B cell (primary cell): ENCODE results near the gene NATD1. TPM values are rescaled to one million over a fixed set of nuclear protein-coding genes. Genes with fewer than 3 reads are reported as not detected.

Experiments used
- ATAC-seq: fragments of 200-7000 bp; cut with Tn5 transposase; one replicate; pipeline ENCODE4 v1.10.0; 2021; ENCODE audit warnings: low read depth, mild to moderate bottlenecking, moderate number of reproducible peaks, moderate library complexity
- CTCF ChIA-PET: fragments of 350-600 bp; sonication (Branson Sonifier 250); formaldehyde crosslinking; loops from one replicate; lab custom pipeline; 2021; ENCODE audit warnings: antibody characterized with exemption, inconsistent platforms; lab: Charles Lee
- POLR2A ChIA-PET: fragments of 350-600 bp; sonication (Branson Sonifier 250); formaldehyde crosslinking; loops from one replicate; lab custom pipeline; 2021; ENCODE audit warnings: antibody characterized with exemption; lab: Charles Lee
- DNase-seq: peaks from one replicate; pipeline ENCODE4 v3.0.0; 2013
- H2AFZ ChIP-seq: 2 replicates; pipeline ENCODE4 v1.6.1; 2012; ENCODE audit warnings: mild to moderate bottlenecking, low read depth, low read length; ENCODE audit not compliant: insufficient read depth, poor library complexity, severe bottlenecking
- H3K27ac ChIP-seq, 2 donors: 1 replicate in 1 of 2; 2 replicates in 1 of 2; pipeline ENCODE4 v1.5.1; 2012 to 2013; ENCODE audit warnings: low read length in 2 of 2, mild to moderate bottlenecking in 2 of 2, moderate library complexity in 1 of 2
- H3K27me3 ChIP-seq, 4 experiments: fragments of 200-600 bp in 1 of 4; sonication (generic) in 1 of 4; replicated peaks in 1 of 4; 1 replicate in 2 of 4; 2 replicates in 2 of 4; pipeline versions ENCODE4 v1.6.1 to v1.7.0; 2013 to 2016; ENCODE audit warnings: low read length in 3 of 4, mild to moderate bottlenecking in 2 of 4, mixed read lengths in 1 of 4, moderate library complexity in 1 of 4; ENCODE audit not compliant: insufficient read depth in 4 of 4, control insufficient read depth in 3 of 4; ENCODE audit errors: control extremely low read depth in 1 of 4
- H3K36me3 ChIP-seq, 2 experiments: replicated peaks in 1 of 2; 1 replicate in 1 of 2; 2 replicates in 1 of 2; pipeline versions ENCODE4 v1.6.1 to v1.7.1; 2013; ENCODE audit warnings: low read length in 1 of 2; ENCODE audit not compliant: insufficient read depth in 2 of 2, control insufficient read depth in 1 of 2; ENCODE audit errors: control extremely low read depth in 1 of 2, extremely low read depth in 1 of 2
- H3K4me1 ChIP-seq, 2 donors: fragments of 200-600 bp in 1 of 2; sonication (generic) in 1 of 2; 1 replicate in 1 of 2; 2 replicates in 1 of 2; pipeline versions ENCODE4 v1.5.1 to v1.6.1; 2013 to 2017; ENCODE audit warnings: low read length in 2 of 2; ENCODE audit not compliant: control insufficient read depth in 2 of 2, insufficient read depth in 2 of 2
- H3K4me2 ChIP-seq: replicated peaks from 2 replicates; pipeline ENCODE3; 2012; ENCODE audit warnings: mild to moderate bottlenecking, low read depth, low read length; ENCODE audit not compliant: poor library complexity, severe bottlenecking
- H3K4me3 ChIP-seq, 5 experiments: fragments of 200-600 bp in 1 of 5; sonication (generic) in 1 of 5; 1 replicate in 3 of 5; 2 replicates in 2 of 5; pipeline versions ENCODE4 v1.5.1 to v1.7.0; 2011 to 2016; ENCODE audit warnings: low read length in 4 of 5, mild to moderate bottlenecking in 4 of 5, low read depth in 2 of 5, control low read depth in 1 of 5, moderate library complexity in 1 of 5; ENCODE audit not compliant: insufficient read depth in 1 of 5; ENCODE audit errors: control extremely low read depth in 1 of 5, extremely low read depth in 1 of 5
- H3K79me2 ChIP-seq: fragments of 200-600 bp; sonication (generic); one replicate; pipeline ENCODE4 v1.6.0; 2016; ENCODE audit warnings: low read length; ENCODE audit not compliant: control insufficient read depth, insufficient read depth
- H3K9ac ChIP-seq: fragments of 200-600 bp; sonication (generic); 2 replicates; pipeline ENCODE4 v1.6.1; 2017; ENCODE audit warnings: mild to moderate bottlenecking, low read length, moderate library complexity
- H3K9me3 ChIP-seq, 3 donors: one replicate each; pipeline versions ENCODE4 v1.6.1 to v1.7.1; 2013; ENCODE audit warnings: low read length in 2 of 3; ENCODE audit not compliant: control insufficient read depth in 2 of 3, insufficient read depth in 1 of 3; ENCODE audit errors: control extremely low read depth in 1 of 3
- H4K20me1 ChIP-seq: 2 replicates; pipeline ENCODE4 v1.6.0; 2012; ENCODE audit warnings: mild to moderate bottlenecking, low read length; ENCODE audit not compliant: insufficient read depth, control insufficient read depth, poor library complexity, severe bottlenecking
- H3K27ac Mint-ChIP-seq: one replicate; pipeline ENCODE4 v1.8.0; 2021; ENCODE audit warnings: mixed read lengths
- H3K27me3 Mint-ChIP-seq: one replicate; pipeline ENCODE4 v1.8.0; 2021; ENCODE audit warnings: mixed read lengths
- H3K4me1 Mint-ChIP-seq: one replicate; pipeline ENCODE4 v1.8.0; 2021; ENCODE audit warnings: mixed read lengths
- H3K4me3 Mint-ChIP-seq: one replicate; pipeline ENCODE4 v1.8.0; 2021; ENCODE audit warnings: mixed read lengths
- H3K9me3 Mint-ChIP-seq: one replicate; pipeline ENCODE4 v1.8.0; 2022; ENCODE audit warnings: mixed read lengths; ENCODE audit not compliant: insufficient read depth
- CTCF ChIP-seq: fragments of 200-600 bp; IDR thresholded peaks from one replicate; pipeline ENCODE4 v1.8.0; 2022; ENCODE audit warnings: antibody characterized with exemption, mild to moderate bottlenecking
- EZH2 ChIP-seq: IDR thresholded peaks from 2 replicates; pipeline ENCODE4 v1.6.1; 2012; ENCODE audit warnings: borderline replicate concordance, low read depth, mild to moderate bottlenecking, moderate library complexity, low read length; ENCODE audit not compliant: insufficient read depth, poor library complexity, severe bottlenecking
- whole genome bisulfite sequencing: methylation state at CpG from one replicate; pipeline ENCODE4 v1.1.5; 2013; ENCODE audit warnings: missing lambda C conversion rate; ENCODE audit not compliant: insufficient coverage; 5-methylcytosine and 5-hydroxymethylcytosine counted together
- intact Hi-C: fragments of 100-400 bp; cut with micrococcal nuclease; formaldehyde crosslinking; loops from one replicate; pipeline ENCODE4 v1.10.0; 2022
- polyA plus RNA-seq: library from polyadenylated mRNA; depleted of rRNA; stranded (reverse); fragments of >200 nt; gene quantifications from 2 replicates; pipeline ENCODE4 v1.2.3, GENCODE V29; 2012
- total RNA-seq, 2 donors: library from RNA; stranded (reverse); fragments of 120-200 nt in 1 of 2; gene quantifications; 1 replicate in 1 of 2; 2 replicates in 1 of 2; pipeline versions ENCODE4 v1.2.3 to v1.2.4, GENCODE V29; 2013 to 2022

NATD1 gene
- total and polyA plus RNA-seq, 2 donors (not counting 1 experiment from before 2014, with no cell fraction given): 2.0 to 6.7 TPM

DNA sequence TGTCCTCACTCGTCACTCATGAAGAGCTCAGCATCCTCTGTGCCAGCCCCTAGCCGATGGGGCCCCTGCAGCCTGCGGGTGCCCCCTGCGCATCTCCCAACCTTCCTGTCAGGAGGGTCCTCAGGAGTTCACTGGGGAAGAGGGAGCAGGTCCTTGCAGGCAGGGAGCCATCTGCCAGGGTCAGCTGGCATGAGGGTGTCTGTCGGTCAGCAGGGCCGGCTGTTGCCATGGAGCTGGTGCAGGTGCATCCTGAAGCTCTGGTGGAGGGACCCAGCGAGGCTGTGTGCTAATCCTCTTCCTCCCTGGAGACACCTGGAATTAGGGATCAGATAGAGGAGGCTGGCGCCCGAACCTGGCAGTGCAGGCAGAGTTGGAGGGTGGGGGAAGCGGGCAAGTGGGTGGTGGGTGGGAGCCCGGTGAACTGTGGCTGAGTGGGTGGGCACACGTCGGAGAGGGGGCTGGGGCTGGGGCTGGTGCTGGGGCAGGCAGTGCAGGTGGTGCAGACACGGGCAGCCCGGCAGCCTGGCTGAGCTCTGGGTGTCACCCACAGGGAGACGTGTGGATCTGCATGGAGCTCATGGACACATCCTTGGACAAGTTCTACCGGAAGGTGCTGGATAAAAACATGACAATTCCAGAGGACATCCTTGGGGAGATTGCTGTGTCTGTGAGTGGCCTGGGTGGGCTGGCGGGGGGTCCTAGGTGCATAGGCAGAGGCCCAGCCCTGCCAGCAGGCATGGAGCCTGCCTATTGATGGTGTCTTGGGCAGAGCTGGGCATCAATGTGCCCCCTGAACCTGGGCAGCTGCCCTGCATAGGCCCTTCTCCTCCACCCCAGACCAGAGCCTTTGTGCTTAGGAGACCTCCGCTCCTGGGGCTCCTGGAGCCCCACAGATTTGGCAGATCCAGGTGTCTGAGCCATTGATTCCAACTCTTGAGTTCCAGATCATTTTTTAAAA lies 48.7 kb upstream of the NATD1 start:
- ChIA-PET CTCF (no interaction called here), POLR2A (no interaction called here)
- H3K36me3 ChIP-seq: peaks cover 0 to 65% of the 10 kb centered on the region in 2 experiments
- no peak overlapping the region for H3K4me2 ChIP-seq
- Mint-ChIP-seq H3K4me3 (no peak overlapping the region), H3K27ac (peak overlapping the region; percentile 3), H3K27me3 (no peaks in the 10 kb centered on the region), H3K9me3 (no peaks in the 10 kb centered on the region), H3K4me1 (no peaks in the 10 kb centered on the region)
- peaks cover 17% of the 10 kb centered on the region for H3K79me2 ChIP-seq
- H3K9me3 ChIP-seq: peaks cover 0 to 46% (median 0%) of the 10 kb centered on the region in 3 donors
- no peaks in the 10 kb centered on the region for H3K27me3 ChIP-seq
- peaks cover 53% of the 10 kb centered on the region for H4K20me1 ChIP-seq
- no peak overlapping the region for H3K9ac ChIP-seq
- no peak overlapping the region for H3K27ac ChIP-seq
- WGBS: 75% methylated on average over 19 of the region's 19 CpGs
- intact Hi-C loops: no loop called here
- no peak overlapping the region for H3K4me3 ChIP-seq
- ATAC-seq (no peak), DNase-seq (no peak)
- no peak overlapping the region for H2AFZ ChIP-seq
- no peaks in the 10 kb centered on the region for H3K4me1 ChIP-seq
- no peak for TF ChIP-seq CTCF
- TF ChIP-seq EZH2: no peak
